ENCODE measurements around the gene RAB15.

The RAB15 gene

GRCh38 chr14:64960762-64961276 lies 11.3 kb downstream of the RAB15 start:
- H3K4me3 ChIP-seq (ENCODE audit: control insufficient read depth, low read depth, low read length), result no peak overlapping the region
- DNase-seq (ENCODE audit: low read depth), result no peak
- TF ChIP-seq, protein P1, sequence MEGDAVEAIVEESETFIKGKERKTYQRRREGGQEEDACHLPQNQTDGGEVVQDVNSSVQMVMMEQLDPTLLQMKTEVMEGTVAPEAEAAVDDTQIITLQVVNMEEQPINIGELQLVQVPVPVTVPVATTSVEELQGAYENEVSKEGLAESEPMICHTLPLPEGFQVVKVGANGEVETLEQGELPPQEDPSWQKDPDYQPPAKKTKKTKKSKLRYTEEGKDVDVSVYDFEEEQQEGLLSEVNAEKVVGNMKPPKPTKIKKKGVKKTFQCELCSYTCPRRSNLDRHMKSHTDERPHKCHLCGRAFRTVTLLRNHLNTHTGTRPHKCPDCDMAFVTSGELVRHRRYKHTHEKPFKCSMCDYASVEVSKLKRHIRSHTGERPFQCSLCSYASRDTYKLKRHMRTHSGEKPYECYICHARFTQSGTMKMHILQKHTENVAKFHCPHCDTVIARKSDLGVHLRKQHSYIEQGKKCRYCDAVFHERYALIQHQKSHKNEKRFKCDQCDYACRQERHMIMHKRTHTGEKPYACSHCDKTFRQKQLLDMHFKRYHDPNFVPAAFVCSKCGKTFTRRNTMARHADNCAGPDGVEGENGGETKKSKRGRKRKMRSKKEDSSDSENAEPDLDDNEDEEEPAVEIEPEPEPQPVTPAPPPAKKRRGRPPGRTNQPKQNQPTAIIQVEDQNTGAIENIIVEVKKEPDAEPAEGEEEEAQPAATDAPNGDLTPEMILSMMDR (IDR thresholded peaks at IDR 0.05; ENCODE audit: control insufficient read depth, insufficient read depth, low read depth, low read length, missing control alignments), result no peak

- no peak for DNase-seq (ENCODE audit: low read depth)
- TF ChIP-seq, protein P1 (IDR thresholded peaks at IDR 0.05; ENCODE audit: control insufficient read depth, insufficient read depth, low read depth, low read length, missing control alignments), result no peak
- no peak overlapping the region for H3K4me3 ChIP-seq (ENCODE audit: control insufficient read depth, low read depth, low read length)
Observed at GRCh38 chr14:64958743-64959142, 13.4 kb downstream of the RAB15 start.

DNA sequence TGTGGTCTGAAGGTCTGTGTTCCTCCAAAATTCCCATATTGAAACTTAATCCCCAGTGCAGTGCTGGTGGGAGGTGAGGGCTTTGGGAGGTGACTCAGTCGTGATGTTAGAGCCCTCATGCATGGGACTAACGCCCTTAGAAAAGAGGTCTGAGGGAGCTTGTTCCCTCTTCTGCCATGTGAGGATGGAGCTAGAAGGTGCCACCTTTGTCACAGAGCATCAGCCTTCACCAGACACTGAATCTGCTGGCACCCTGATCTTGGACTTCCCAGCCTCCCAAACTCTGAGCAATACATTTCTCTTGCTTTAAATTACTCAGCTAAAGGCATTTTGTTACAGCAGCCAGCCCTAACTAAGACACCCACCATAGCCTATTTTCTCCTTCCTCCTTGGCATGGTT lies 13.9 kb downstream of the RAB15 start:
- no peak overlapping the region for H3K4me3 ChIP-seq (ENCODE audit: control insufficient read depth, low read depth, low read length)
- no peak for DNase-seq (ENCODE audit: low read depth)
- TF ChIP-seq, protein P1 (IDR thresholded peaks at IDR 0.05; ENCODE audit: control insufficient read depth, insufficient read depth, low read depth, low read length, missing control alignments), result no peak

DNA sequence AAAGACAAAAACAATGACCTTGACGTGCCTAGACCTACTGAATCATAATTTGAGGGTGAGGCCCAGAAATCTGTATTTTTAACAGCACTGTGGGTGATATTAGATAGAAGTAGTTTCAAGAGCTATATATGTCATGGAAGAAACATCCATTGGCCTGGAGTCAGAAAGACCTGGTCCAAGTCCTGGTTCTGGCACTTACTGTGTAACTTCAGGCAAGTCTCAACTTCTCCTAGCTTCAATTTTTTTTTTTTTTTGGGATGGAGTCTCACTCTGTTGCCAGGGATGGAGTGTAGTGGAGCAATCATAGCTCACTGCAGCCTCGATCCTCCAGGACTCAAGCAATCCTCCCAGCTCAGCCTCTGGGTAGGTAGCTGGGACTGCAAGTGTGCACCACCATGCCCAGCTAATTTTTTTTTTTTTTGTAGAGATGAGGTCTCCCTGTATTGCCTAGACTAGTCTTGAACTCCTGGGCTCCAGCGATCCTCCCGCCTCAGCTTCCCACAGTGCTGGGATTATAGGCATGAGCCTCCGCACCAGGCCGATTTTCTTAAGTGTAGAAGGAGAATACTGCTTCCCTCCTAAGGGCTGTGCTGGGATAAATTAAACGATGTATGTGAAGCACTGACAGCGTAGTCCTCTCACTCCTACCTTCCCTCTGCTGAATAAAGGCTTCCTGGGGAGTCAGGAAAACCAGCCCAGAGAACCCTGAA lies 15.3 kb downstream of the RAB15 start:
- TF ChIP-seq, protein P1 (IDR thresholded peaks at IDR 0.05; ENCODE audit: control insufficient read depth, insufficient read depth, low read depth, low read length, missing control alignments), result no peak
- no peak for DNase-seq (ENCODE audit: low read depth)
- H3K4me3 ChIP-seq (ENCODE audit: control insufficient read depth, low read depth, low read length), result no peak overlapping the region

- TF ChIP-seq, protein P1 (IDR thresholded peaks at IDR 0.05; ENCODE audit: control insufficient read depth, insufficient read depth, low read depth, low read length, missing control alignments), result no peak
- no peak overlapping the region for H3K4me3 ChIP-seq (ENCODE audit: control insufficient read depth, low read depth, low read length)
- DNase-seq (ENCODE audit: low read depth), result no peak
Observed at GRCh38 chr14:64955297-64955696, 16.8 kb downstream of the RAB15 start.

- TF ChIP-seq, protein P1 (IDR thresholded peaks at IDR 0.05; ENCODE audit: control insufficient read depth, insufficient read depth, low read depth, low read length, missing control alignments), result no peak
- DNase-seq (ENCODE audit: low read depth), result no peak
- no peak overlapping the region for H3K4me3 ChIP-seq (ENCODE audit: control insufficient read depth, low read depth, low read length)
Observed at GRCh38 chr14:64954491-64955240, 17.5 kb downstream of the RAB15 start.

All from AG09309 (cell line).